WERI-Rb-1 (cell line): ENCODE results near the gene KLHL33.
"Not testable (repeated sequence)": the region's sequence is repeated elsewhere in the genome, so short reads cannot be mapped to it uniquely, and the experiment has no call there.

Experiments used
- DNase-seq: peaks from one replicate; pipeline ENCODE4 v3.0.0-alpha.2; 2020
- H3K27ac ChIP-seq: fragments of 250-450 bp; sonication (Bioruptor Pico); 2 replicates; pipeline ENCODE4 v1.5.1; 2020; ENCODE audit warnings: mild to moderate bottlenecking, moderate library complexity
- H3K27me3 ChIP-seq: fragments of 250-450 bp; sonication (Bioruptor Pico); 2 replicates; pipeline ENCODE4 v1.5.1; 2021; ENCODE audit warnings: mild to moderate bottlenecking, low read depth, moderate library complexity; ENCODE audit not compliant: insufficient read depth, severe bottlenecking
- H3K36me3 ChIP-seq: fragments of 250-450 bp; sonication (Bioruptor Pico); 2 replicates; pipeline ENCODE4 v1.5.1; 2020; ENCODE audit warnings: mild to moderate bottlenecking, moderate library complexity
- H3K4me3 ChIP-seq: 2 replicates; pipeline ENCODE4 v1.5.1; 2011; ENCODE audit warnings: low read depth, mild to moderate bottlenecking, control low read depth, low read length
- H3K9me3 ChIP-seq: fragments of 250-450 bp; sonication (Bioruptor Pico); 2 replicates; pipeline ENCODE4 v1.5.1; 2021; ENCODE audit warnings: mild to moderate bottlenecking, moderate library complexity; ENCODE audit not compliant: severe bottlenecking
- TF ChIP-seq, protein P1 (sequence below): IDR thresholded peaks from 2 replicates; pipeline ENCODE4 v1.5.1; 2011; ENCODE audit warnings: low read depth, mild to moderate bottlenecking, control low read depth, inconsistent platforms, low read length

KLHL33 gene

GRCh38 chr14:20454516-20455354 lies 18.8 kb upstream of the KLHL33 start, which contains the start of the genes APEX1 and OSGEP:
Gene APEX1 (plus strand): TSS chr14:20455226. CDS start chr14:20455646, 420 bp downstream.
Gene OSGEP (minus strand): TSS chr14:20454812. CDS start chr14:20454683, 129 bp downstream.
- Histone ChIP-seq H3K27ac (peak within 1 kb of the TSS; percentile 98), H3K36me3 (peaks cover 81% of the 10 kb centered on the region), H3K9me3 (no peaks in the 10 kb centered on the region), H3K27me3 (no peaks in the 10 kb centered on the region), H3K4me3 (peak within 1 kb of the TSS; percentile 89)
- TF ChIP-seq, protein P1, sequence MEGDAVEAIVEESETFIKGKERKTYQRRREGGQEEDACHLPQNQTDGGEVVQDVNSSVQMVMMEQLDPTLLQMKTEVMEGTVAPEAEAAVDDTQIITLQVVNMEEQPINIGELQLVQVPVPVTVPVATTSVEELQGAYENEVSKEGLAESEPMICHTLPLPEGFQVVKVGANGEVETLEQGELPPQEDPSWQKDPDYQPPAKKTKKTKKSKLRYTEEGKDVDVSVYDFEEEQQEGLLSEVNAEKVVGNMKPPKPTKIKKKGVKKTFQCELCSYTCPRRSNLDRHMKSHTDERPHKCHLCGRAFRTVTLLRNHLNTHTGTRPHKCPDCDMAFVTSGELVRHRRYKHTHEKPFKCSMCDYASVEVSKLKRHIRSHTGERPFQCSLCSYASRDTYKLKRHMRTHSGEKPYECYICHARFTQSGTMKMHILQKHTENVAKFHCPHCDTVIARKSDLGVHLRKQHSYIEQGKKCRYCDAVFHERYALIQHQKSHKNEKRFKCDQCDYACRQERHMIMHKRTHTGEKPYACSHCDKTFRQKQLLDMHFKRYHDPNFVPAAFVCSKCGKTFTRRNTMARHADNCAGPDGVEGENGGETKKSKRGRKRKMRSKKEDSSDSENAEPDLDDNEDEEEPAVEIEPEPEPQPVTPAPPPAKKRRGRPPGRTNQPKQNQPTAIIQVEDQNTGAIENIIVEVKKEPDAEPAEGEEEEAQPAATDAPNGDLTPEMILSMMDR = no peak
- DNase-seq = peak; percentile 98

GRCh38 chr14:20452831-20453230 lies 16.9 kb upstream of the KLHL33 start:
- H3K27ac ChIP-seq, DNase-seq, H3K27me3 ChIP-seq, H3K9me3 ChIP-seq, H3K4me3 ChIP-seq: not testable (repeated sequence)
- peaks cover 81% of the 10 kb centered on the region for H3K36me3 ChIP-seq

DNA sequence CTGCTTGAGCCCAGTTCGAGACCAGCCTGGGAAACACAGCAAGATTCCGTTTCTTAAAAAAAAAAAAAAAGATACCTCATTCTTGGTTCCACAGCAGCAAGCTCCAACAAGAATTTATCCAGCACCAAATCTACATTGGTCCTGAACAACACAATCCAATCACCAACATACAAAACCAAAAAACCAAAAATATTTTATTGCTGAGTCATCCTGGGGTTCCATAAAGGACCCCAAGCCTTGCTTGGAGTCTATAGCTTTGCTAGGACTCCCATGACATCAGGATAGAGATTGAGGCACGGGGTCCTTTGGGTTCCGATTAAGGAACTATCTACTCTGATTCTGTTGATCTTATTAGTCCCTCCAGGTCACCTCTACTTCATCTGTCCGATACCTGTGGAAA lies 10.9 kb upstream of the KLHL33 start:
- peak overlapping the region; percentile 41 for H3K27ac ChIP-seq
- no peaks in the 10 kb centered on the region for H3K27me3 ChIP-seq
- TF ChIP-seq, protein P1 = no peak
- no peak for DNase-seq
- no peaks in the 10 kb centered on the region for H3K9me3 ChIP-seq
- no peak overlapping the region for H3K4me3 ChIP-seq
- peaks cover 77% of the 10 kb centered on the region for H3K36me3 ChIP-seq

- not testable (repeated sequence) for H3K27ac ChIP-seq, H3K27me3 ChIP-seq, H3K9me3 ChIP-seq, H3K4me3 ChIP-seq, DNase-seq
- H3K36me3 ChIP-seq = peaks cover 45% of the 10 kb centered on the region
Observed at GRCh38 chr14:20443650-20444049, 7.7 kb upstream of the KLHL33 start.

DNA sequence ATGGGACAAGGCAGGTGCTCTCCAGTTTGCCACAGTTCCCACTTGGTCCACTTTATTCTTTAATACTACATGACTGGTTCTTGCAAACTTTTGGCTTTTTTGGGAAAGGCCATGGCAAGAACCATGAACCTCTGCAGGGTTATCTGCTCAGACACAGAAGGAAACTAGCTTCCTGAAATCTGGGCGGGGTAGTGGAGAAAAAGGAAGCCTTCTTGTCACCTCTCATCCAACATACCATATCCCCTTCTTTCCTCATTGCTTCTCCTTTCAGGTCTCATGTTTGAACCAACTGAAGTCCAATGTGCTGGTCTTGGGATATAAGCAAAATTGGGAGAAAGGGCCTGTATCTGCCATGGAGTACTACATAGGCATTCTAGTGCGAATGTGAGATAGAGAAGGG lies 5.5 kb upstream of the KLHL33 start:
- TF ChIP-seq, protein P1 = no peak
- DNase-seq = no peak
- no peaks in the 10 kb centered on the region for H3K9me3 ChIP-seq
- no peaks in the 10 kb centered on the region for H3K27me3 ChIP-seq
- H3K27ac ChIP-seq = no peak overlapping the region
- H3K36me3 ChIP-seq = peaks cover 23% of the 10 kb centered on the region
- H3K4me3 ChIP-seq = no peak overlapping the region

- H3K9me3 ChIP-seq = no peaks in the 10 kb centered on the region
- no peak for DNase-seq
- H3K27ac ChIP-seq = no peak overlapping the region
- no peak overlapping the region for H3K4me3 ChIP-seq
- TF ChIP-seq, protein P1 = no peak
- H3K36me3 ChIP-seq = peaks cover 17% of the 10 kb centered on the region
- H3K27me3 ChIP-seq = no peaks in the 10 kb centered on the region
Observed at GRCh38 chr14:20440882-20441281, 4.9 kb upstream of the KLHL33 start.
